Cerebellar cortex (tissue), 1 donor: ENCODE measurements around the gene AGO4.
A peak's percentile ranks its signal among the peaks of the same experiment; 100 is the strongest.
"Not testable (repeated sequence)": the region's sequence is repeated elsewhere in the genome, so short reads cannot be mapped to it uniquely, and the experiment has no call there.

Source experiments
- DNase-seq: peaks from one replicate; pipeline ENCODE4 v3.0.0-alpha.2; 2015; ENCODE audit warnings: low spot score

AGO4 gene

DNA sequence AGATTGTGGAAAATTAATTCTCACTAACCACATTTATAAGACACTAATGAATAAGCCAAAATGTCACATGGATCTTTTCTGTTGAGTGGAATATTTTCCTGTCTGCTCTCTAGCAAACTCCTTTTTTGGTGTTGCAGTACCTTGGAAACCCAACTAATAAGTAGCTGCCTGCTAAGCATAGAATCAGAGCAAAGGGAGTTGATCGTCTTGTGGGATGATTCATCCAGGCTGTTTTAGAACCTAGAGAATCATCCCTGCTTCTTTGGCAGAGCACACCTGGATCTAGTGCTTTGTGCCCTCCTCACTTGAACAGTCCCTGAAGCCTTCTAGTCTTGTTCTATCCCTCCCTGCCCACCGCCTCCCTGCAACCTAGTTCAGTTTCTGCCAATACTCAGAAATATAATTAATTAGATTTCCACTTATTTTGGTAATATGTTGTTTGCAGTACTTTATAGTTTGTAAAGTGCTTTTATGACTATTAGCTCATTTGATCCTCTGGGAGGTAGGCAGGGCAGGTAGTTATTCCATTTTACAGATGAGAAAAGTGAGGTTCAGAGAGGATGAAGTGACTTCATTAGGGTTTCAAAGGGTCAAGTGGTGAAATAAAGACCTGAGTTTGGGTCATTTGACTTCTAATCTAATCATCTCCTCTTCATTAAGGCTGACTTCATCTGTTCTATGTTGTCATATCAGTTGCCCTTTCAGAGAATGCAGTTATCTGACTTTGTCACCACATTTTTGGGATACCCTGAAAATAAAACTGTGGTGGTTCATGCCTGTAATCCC, 2.5 kb downstream of the AGO4 start:
- DNase-seq = no peak

DNA sequence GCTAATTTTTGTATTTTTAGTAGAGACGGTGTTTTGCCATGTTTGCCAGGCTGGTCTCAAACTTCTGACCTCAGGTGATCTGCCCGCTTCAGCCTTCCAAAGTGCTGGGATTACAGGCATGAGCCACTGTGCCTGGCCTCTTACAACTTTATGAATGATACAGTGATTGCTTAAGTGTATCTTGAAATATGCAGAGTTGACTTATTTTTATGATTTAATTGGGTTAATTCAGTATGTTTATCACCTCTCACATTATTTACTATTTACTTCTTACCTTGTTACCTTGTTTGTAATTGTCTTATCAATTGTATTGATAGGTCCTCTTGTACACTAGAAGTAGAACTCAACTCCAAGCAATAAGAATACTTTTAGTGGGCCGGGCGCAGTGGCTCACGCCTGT, 4.9 kb downstream of the AGO4 start:
- DNase-seq = not testable (repeated sequence)

DNA sequence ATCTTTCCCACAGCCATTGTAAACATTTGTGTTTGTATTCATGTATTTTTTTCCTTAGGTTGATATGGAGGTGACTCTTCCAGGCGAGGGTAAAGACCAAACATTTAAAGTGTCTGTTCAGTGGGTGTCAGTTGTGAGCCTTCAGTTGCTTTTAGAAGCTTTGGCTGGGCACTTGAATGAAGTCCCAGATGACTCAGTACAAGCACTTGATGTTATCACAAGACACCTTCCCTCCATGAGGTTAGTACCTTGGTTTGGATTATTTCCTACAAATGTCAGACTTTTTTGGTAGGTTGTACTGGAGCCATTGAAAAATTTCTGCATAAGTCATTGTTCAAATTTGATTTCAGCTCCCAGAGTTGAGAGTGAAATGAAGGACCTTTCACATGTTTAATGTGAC, 17.4 kb downstream of the AGO4 start:
- DNase-seq = no peak

DNA sequence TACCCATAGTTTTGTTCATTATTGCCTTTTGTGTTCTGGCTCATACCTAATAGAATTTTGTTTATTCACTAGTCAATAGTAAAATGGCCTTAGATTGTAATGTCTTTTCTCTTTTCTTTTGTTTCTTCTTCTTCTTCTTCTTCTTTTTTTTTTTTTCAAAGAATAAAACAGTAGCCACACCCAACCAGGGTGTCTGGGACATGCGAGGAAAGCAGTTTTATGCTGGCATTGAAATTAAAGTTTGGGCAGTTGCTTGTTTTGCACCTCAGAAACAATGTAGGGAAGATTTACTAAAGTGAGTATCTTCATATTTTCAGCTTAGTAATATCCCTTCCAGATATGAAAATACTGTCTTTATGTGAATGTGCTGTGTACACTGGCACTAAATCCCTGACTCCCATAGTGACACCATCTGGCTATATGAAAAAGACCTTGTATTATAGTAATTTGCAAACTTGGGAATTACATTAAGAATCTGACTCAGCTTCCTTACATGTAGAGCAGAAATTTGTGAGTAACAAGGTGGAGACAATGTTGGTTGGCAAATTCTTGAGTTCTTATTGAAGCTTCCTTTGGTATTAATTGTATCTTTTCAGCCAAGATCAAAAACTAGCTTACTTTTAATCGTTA, 24.6 kb downstream of the AGO4 start:
- DNase-seq = no peak

DNA sequence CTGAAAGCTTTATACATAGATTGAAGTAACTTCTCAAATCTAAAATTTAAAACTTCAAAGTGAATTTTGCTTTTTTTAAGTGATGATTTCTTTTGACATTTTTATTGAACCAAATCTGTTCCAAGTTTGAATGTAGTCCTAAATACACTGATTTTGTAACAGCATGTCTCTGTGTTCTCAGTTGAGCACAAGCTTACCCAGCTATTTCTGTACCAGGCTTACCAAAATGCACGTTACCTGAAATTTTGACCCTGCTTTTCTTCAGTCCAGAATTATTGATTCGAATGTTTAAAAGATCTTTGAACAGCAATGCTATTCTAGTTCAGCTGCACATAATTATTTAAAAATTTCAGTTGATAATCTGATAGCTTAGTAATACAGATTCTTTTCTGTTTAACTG, 25.6 kb downstream of the AGO4 start:
- no peak for DNase-seq

DNA sequence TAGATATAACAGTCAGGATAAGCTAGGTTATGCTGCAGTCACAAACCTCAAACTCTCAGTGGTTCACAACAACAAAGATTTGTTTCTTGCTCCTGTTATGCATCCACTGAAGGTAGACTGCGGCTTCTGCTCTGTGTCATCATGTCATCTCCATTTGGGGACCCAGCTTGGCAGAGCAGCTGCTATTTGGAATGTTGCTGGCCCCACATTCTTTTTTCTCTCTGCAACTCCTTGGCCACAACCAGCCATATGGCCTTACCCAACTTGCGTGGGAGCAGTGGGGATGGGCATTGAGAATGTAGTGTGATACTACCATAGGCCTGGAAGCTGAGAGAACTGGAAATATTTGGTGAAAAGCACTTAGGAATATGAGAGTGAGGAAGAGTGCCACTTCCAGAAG, 26.4 kb downstream of the AGO4 start:
- no peak for DNase-seq

DNA sequence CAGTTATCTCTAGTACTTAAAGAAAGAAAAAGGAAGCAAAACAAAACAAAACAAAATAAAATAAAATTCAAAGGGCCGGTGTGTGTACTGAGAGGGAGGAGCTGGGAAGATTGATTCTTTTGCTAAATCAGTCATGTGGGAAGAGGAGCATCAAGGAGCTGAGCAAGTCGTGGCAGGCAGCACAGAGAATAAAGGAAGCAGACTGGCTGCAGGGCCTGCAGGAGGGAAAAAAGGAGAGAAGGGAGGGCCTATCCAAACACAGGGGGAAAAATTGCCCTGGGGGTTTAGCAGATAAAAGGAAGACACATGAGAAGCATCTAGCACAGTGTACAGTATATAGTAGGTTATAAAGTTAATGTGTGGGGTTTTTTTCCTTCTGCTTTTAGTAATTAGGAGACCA, 27.6 kb downstream of the AGO4 start:
- no peak for DNase-seq

DNA sequence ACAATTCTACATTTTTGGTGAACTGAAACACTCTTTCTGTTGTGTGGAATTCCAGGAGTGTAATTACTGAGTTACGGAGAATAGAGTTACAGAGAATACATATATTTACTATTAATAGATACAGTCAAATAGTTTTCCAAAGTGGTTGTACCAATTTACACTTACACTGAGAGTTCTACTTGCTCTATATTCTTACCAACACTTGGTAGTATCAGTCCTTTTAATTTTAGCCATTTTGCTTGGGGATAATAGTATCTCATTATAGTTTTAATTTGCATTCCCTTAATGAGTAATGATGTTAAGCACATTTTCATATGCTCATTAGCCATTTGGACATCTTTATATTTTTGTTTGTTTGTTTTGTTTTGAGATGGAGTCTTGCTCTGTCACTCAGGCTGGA, 28.9 kb downstream of the AGO4 start:
- DNase-seq = no peak

DNA sequence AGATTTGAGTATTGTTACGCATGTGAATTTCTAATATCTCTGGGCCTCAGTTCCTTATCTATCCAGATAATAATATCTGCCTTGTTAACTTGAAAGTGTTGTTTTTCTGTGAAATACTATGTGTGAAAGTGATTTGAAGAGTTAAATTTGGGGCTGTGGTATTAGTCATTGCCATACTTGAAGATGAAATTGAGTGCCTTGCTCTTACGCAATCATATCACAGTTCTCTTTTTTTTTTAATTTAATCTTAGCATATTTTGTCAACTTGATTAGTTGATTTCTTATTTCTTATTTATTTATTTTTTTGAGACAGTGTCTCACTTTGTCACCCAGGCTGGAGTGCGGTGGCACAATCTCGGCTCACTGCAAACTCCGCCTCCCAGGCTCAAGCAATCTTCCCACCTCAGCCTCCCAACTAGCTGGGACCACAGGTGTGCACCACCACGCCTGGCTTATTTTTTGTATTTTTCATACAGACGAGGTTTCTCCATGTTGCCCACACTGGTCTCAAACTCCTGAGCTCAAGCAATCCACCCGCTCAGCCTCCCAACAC, 31.0 kb downstream of the AGO4 start:
- no peak for DNase-seq

DNA sequence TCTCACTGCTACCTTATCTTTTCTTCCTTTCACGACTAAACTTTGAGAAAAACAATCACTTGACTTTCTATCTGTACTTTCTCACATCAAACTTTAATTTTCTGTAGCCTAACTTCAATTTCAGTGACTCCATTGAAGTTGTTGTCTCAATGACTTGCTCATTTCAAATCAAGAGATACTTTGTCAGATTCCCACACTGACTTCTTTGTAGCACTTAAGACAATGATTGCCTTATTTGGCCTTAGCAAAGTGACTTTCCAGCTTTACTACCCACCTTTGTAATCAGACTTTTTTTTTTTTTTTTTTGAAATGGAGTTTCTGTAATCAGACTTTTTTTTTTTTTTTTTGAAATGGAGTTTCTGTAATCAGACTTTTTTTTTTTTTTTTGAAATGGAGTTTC, 37.0 kb downstream of the AGO4 start:
- no peak for DNase-seq

DNA sequence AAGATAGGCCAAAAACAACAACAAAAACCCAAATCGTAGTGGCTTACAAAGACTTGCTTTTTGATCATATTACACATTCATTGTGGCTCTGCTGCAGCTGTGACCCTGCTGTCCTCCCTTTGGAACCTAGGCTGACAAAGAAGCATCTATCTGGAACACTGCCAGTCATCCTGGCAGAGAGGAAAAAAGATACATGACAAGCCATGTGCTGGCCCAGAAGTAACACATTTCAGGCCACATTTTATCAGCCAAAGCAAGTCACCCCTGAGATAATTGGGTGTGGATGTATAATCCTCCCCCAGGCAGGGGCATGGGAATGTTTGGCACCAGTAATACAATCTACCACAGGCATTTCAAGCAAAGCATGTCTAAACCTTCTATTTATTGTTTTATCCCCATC, 38.0 kb downstream of the AGO4 start:
- DNase-seq = no peak

DNA sequence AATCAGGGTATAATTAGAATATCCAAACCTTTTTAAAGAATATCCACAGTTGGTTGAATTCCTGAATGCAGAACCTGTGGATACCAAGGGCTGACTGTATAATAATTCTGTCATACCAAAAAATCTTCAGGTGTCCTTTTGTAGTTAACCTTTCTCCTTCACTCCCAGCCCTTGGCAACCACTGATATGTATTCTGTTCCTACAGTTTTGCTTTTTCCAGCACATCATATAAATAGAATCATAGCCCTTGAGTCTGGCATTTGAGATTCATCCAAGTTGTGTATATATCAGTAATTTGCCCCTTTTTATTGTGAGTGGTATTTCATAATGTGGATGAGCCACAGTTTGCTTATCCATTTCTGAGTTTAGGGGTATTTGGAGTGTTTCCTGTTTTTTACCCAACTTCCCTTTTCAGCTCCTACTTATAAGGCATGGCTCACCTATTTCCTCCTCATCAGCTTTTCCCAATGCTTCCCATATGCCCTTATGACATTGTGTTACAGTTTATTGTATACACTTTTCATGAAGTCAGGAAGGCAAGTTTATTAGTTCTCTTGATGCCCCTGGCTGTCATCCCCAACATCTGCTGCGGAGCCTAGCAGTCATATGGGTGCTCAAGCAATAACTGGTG, 40.2 kb downstream of the AGO4 start:
- DNase-seq = no peak

DNA sequence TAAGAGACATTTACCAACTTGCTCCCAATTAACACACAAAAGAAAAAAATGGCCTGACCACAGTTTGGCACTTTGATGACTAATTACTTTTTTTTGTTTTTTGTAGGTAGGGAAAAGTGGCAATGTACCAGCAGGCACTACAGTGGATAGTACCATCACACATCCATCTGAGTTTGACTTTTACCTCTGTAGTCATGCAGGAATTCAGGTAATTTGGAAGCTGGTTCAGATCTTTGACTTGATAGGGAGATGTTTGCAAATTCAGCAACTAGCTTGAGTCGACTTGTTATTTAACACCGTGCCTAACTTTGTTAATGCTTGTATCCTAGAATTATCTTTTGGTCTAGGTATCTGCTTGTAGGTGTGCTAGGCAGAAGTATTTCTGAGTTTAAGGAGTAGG, 42.2 kb downstream of the AGO4 start:
- DNase-seq = no peak

DNA sequence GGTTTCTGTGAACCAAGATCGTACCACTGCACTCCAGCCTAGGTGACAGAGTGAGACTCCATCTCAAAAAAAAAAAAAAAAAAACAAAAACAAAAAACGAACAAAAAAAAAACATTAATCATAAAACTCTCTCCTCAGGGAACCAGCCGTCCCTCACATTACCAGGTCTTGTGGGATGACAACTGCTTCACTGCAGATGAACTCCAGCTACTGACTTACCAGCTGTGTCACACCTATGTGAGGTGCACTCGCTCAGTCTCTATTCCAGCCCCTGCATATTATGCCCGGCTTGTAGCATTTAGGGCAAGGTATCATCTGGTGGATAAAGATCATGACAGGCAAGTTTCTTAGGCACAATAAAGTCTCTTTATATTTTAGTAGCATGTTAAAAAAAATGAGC, 42.9 kb downstream of the AGO4 start:
- no peak for DNase-seq

DNA sequence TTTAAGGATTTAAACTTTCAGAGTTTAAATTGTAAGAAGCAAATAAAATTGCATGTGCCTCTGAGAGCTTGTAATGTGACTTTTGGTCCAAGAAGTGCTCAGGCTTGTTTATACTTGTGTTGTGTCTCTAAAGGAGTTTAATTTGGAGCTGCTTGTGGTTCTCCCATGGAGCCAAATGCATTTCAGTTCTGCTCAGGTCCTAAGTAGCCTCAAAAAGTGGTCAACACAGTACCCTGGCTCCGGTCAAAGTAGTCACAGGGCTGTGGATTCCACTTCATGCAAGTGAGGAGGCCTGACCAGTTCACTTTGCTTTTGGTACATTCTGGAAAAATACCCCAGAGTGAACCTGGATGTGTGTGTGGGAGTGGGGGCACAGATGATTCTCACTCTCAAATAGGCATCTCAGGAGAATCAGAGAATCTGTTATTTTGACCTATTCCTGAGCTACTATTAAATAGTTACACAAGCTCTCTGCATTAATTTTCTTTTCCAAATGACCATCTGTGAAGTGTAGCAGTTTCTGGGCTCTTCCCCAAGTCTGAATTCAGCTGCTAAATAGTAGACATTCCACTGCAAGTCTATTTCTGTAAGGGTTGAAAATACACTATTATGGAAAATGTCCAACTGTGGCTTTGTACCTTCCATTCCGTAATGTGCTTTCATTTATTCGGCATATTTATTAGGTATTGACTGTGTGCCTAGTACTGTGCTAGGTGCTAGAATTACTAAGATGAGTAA, 43.5 kb downstream of the AGO4 start:
- peak; percentile 88 for DNase-seq

DNA sequence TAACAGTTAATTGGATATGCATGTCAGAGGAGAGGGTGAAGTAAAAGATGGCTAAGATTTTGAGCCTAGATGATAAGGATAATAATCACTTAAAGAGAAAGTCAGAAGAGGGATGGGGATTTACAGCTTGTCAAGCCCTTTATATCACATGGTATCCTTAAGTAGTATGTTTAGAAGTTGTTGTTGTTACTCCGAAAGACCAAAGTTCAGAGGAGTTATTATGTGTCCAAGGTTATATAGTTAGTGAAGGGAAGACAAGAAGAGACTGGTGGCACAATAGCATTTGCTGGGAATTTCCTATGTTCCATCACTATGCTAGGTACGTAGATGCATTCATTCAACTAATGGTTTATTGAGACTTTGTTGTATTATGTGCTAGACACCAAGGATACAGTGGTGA, 44.4 kb downstream of the AGO4 start:
- DNase-seq = no peak

DNA sequence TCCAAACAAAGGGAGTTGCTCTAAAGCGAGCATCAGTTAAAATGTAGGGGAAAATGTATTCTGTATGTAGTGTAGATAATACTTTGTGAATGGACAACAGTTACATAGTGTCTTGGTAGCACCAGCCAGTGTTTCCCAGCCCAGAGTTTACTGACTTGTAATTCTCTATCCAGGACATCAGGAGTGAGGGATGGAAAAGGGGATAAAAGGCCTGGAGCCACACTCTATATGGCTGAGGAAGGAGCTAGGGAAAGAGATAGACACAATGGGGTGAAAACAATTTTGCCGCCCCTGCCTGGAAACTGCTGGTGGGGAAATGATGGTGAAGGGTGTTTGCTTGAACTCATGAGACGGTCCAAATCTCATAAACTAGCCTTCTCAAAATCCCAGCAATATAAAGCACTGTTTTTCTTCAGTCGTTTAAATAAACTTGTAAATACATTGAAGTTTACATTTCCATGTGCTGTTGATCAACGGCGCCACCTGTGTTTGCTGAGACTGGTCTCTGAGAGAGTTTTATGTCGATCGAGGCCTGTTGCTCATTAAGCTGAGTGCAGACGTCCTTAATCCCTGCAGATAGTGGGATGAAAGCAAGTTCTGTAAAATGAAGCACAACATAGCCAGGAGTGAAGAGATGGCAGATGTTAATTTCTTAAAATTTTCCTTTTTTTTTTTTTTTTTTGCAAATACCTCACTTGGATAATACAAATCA, 47.3 kb downstream of the AGO4 start:
- DNase-seq = no peak

DNA sequence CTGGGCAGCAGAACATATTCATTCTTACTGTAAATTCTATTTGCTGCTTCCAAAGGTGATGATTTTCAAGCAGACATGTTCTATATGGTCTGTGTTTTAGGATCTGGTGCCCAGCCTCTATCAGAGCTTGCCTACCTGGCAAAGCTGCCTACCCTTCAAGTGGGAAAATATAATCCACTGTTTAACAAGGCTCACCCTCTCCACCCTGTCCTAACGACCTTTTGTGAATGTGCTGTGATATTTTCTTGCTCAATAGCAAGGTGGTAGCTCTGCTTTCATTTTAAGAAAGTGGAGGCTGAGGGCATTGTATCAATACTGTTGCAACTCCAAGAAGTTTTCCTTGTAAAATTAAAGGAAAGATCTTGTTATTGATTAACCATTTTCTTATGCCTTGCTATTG, 49.1 kb downstream of the AGO4 start:
- DNase-seq = no peak

DNA sequence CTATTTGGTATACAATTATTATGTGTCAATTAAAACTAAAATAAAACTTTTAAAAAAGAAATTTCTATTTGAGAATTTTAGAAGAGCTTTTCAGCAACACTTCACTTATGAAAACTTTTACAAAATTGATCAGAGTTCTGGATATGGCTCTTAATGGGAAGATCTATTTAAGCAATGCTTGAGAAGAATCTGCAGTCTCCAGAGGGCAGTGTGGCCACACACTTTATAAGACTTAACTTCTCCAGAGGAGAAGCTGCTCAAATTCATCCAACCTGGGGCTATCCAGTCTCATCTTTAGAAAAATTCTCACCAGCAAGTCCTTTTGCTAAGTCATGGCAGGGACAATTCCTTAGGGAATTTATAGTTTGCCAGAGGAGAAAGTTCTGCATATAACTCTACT, 50.0 kb downstream of the AGO4 start:
- peak; percentile 35 for DNase-seq

DNA sequence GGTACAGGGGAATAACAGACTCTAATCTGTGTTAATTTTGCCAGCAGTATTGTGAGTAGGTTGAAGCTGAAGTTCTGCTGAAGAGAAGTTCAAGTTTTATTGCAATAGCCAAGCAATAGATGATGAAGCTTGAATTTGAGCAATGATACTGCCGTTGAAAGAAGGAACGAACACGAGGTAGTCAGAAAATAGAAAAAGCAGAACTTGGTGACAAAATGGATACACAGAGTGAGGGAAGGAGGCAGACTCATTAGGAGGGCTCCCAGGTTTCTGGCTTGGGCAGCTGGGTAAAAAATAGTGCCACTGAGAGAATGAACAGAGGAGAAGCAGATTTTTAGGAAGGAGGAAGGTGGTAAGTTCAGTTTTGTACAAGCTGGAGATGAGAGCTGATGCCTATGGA, 52.9 kb downstream of the AGO4 start:
- no peak for DNase-seq

DNA sequence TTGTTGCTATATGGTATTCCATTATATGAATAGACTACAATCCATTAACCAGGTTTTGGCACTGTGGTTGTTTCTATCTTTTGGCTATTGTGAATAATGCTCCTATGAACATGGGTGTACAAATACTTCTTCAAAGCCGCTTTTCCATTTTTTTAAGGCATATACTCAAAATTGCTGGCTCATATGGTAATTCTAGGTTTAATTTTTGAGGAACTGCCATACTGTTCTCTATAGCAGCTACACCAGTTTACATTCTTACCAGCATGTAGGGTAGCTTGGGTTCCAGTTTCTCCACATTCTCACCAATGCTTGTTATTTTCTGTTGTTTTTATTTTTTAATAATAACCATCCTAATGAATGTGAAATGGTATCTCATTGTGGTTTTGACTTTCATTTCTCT, 55.3 kb downstream of the AGO4 start:
- DNase-seq = no peak
